HG03469 (cell line): ENCODE measurements around the gene HMGA1.
"Not testable (repeated sequence)": the region's sequence is repeated elsewhere in the genome, so short reads cannot be mapped to it uniquely, and the experiment has no call there.

ENCODE experiments used
- ATAC-seq: cut with Tn5 transposase; IDR thresholded peaks from one replicate; pipeline ENCODE4 v1.9.1; 2021; ENCODE audit warnings: mild to moderate bottlenecking, moderate library complexity, moderate number of reproducible peaks; ENCODE audit not compliant: unreplicated experiment

The HMGA1 gene

DNA sequence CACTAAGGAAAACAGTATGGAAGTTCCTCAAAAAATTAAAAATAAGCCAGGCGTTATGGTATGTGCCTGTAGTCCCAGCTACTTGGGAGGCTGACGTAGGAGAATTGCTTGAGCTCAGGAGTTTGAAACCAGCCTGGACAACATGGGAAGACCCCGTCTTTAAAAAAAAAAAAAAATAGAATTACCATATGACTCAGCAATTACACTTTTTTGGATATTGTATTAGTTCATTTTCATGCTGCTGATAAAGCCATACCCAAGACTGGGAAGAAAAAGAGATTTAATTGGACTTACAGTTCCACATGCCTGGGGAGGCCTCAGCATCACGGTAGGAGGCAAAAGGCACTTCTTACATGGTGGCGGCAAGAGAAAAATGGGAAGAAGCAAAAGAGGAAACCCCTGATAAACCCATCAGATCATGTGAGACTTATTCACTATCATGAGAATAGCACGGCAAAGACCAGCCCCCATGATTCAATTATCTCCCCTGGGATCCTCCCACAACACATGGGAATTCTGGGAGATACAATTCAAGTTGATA is 22.9 kb downstream of the HMGA1 start:
- no peak for ATAC-seq

DNA sequence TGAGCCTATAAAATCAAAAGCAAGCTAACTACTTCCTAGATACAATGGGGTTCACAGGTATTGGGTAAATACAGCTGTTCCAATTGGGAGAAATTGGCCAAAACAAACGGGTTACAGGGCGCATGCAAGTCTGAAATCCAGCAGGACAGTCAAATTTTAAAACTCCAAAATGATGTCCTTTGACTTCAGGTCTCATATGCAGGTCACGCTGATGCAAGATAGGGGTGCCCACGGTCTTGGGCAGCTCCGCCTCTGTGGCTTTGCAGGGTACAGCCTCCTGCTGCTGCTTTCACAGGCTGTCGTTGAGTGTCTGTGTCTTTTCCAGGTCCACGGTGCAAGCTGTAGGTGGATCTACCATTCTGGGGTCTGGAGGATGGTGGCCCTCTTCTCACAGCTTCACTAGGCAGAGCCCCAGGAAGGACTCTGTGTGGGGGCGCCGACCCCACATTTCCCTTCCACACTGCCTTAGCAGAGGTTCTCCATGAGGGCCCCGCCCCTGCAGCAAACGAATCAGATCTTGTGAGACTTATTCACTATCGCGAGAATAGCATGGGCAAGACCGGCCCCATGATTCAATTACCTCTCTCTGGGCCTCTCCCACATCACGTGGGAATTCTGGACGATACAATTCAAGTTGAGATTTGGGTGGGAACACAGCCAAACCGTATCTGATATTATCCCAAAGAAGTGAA is 24.0 kb downstream of the HMGA1 start:
- no peak for ATAC-seq

DNA sequence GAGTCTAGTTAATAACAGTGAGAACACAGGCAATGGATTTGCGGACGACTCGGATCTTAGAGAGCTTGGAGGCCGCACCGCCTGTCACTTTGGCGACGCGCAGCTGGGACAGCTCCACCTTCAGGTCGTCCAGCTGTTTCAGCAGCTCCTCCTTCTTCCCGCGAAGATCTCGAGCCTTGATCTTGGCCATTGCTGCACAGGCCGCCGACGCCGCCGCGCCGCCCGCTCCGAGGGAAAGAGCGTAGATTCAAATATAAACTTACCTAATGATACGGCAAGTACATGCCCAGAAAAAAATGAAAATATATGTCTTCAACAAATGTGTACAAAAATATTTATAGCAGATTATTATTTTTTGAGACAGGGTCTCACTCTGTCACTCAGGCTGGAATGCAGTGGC is 26.8 kb downstream of the HMGA1 start:
- ATAC-seq: not testable (repeated sequence)

- no peak for ATAC-seq
Measured at GRCh38 chr6:34267746-34268145, 31.1 kb downstream of the HMGA1 start.

- not testable (repeated sequence) for ATAC-seq
Measured at GRCh38 chr6:34269132-34269531, 32.5 kb downstream of the HMGA1 start.

GRCh38 chr6:34269658-34270341 is 33.1 kb downstream of the HMGA1 start:
- not testable (repeated sequence) for ATAC-seq

DNA sequence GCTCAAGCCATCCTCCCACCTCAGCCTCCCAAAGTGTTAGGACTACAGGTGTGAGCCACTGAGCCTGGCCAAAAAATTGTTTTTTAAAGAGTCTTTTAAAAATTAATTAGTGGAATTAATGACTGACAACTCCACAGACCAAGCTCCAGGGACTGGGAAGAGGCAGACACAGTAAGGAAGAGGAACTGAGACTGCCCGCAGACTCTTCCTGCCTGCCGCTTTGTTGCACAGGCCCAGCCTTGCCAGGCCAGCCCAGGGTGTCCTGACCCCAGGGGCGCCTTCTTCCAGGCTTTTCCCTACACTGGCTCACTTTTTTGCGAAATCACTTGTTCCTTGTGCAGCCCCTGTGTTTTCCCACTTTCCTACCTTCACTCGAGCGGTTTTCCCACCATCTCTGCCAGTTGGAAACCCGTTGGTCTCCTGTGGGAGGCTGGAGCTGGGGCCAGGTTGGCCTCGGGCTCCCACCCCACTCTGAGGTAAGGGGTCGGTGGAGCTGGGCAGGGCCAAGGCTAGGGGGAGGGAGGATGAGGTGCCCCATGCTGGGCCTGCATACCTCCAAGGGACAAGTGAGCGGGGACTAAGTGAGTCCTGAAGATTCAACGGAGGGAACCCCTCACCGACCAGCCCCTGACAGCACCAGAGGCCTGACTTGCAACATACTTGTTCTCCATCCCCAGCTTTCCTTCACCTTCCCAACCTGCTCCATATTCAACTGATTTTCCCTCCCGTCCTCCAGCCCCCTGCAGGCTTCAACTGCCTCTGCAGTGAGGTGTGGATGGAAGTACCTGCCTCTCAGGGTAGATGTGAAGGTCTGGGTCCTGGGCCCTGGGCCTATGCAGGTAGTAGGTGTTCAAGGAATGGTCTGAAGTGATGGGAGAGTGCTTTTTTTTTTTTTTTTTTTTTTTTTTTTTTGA is 35.6 kb downstream of the HMGA1 start:
- no peak for ATAC-seq

GRCh38 chr6:34273242-34273805 is 36.7 kb downstream of the HMGA1 start:
- ATAC-seq: no peak

GRCh38 chr6:34274129-34274528 is 37.5 kb downstream of the HMGA1 start:
- no peak for ATAC-seq

DNA sequence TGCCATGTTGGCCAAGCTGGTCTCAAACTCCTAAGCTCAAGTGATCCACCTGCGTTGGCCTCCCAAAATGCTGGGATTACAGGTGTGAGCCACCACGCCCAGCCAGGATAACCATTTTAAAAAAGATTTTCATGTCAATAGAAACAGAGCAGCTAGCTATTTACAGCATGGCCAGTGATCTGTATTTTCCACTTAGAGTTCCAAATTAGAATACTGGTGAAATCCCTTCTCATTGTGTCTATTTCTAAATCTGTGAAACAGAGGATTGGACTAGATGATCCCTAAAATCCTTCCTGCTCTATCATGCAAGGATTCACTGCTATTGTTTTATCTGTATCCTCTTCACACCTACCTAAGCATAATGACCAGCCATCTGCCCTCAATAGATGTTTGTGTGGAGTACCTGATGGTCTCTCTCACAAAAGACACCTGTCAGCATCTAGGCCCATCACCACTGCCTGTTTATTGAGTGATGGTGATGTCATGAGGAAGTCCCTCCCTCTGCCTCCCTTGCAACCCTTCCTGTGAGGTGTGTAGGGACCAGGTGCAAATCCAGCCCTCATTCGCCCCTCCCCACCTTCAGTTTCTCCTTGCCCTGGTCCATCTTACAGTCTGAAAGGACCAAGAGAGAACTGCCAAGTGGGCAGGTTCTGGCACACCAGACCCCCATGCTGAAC is 38.6 kb downstream of the HMGA1 start:
- ATAC-seq: no peak

GRCh38 chr6:34276191-34276590 is 39.5 kb downstream of the HMGA1 start:
- no peak for ATAC-seq

DNA sequence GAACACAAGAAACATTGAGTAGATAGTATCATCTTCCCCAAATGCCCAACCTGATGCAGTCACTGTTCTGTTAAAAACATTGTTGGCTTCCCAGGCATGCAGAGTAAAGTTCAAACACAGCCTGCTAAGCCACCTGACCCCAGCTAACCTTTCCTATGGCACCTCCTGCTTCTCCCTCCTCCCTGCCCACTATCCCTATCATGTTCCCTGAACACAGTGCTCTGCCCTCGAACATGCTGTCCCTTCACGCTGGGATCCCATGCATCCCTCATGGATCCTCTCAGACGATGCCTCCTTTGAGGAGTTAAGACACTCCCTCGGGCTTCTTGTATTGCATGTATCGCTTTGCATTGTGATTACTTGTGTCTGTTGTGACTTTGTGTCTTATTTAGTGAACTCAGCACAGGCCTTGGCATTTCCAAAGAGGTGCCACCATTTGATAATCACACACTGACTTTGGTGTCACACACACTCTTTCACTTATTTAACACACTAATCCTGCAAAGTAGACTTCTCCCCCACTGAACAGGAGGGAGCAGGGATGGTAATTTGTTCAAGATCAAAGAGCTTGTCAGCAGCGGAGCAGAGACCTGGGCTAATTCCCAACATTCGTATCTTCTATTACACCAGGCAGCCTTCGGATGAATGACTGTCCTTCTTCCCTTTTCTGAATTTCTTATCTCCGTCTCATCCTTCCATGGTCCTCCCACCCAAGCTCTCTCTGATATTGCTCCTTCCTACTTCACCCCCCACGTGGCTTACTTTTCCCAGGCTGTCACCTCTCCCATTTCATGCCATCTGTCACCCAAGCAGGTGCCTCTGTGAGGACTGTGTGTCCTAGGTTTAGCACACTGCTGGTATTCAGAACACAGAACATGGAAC is 40.4 kb downstream of the HMGA1 start:
- ATAC-seq: no peak

DNA sequence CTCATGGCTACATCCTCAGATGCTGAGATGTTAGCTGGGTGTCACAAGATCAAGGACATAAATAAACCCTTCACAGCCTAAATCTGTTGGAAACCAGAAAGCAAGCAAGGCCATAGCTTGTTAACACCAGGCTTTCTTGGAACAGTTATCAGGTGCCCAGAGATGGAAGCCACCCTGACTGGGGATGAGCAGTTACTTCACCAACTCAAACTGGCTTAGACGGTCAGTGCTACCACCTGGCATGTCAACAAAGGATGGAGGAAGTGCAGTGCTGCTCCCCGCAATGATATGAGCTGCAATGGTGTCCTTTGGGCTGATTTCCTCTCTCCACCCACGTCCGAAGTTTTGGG is 41.1 kb downstream of the HMGA1 start:
- ATAC-seq: no peak

DNA sequence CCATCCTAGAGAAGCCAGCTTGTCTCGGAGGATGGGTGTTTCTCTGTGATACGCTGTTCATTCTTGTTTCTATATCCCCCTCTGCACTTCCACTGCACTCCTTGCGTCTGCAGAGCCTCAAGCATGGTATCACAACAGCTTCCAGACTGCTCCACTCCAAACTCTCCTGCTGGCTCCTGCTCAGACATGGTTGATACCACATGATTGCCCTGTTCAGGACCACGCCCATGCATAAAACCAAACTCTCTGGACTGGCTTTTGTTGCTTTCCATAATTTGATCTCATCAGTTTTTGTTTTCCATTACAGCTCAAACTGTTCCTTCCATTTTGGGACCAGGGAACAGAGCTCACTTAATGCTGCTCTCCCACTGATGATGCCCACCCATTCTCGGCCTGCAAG is 42.2 kb downstream of the HMGA1 start:
- ATAC-seq: no peak

DNA sequence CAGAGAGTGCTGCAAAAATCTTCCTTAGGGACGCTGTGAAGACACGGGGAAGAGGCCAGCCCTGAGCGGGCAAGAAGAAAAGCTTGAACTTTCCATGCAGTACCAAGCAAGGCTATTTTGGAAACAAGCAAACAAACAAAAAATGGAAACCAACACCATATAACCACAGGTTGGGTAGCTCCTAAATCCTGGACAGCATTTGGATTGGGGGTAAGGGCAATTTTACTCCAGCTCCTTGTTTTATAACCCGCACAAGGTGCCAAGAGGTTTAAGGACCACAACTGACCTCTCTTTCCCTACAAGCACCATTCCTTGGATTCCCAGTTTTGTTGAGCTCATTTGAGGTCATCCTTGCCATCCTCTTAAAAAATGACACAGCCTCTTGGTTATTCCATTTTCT is 43.5 kb downstream of the HMGA1 start:
- no peak for ATAC-seq

DNA sequence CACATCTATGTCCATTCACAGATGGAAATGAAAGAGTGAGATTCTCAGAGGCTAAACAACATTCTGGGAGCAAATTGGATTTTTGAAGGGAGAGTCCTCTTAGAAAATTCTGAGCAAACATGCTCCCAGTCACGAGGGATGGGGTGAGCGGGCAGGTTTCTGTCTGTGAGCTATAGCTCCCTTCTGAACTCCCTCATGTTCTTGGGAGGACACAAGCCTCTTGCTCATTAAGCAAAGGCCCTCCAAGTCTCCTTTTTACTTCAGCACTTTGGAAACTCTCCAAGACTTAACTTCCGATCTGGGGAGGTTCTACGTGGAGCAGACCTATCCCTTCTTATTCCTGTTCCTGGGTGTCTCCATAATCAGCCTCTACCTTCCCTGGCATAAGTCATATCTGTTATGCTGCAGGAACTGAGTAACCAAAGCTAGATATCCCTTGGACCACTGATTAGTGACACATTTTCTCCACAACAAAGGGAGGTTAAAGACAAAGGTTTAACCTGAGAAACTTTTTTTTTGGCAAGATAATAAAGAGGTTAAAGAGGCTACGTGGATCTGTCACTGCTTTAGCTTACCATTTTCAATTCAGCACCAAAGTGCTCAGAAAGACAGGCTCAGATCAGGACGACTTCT is 45.1 kb downstream of the HMGA1 start:
- ATAC-seq: no peak

GRCh38 chr6:34284563-34285447 is 48.1 kb downstream of the HMGA1 start:
- no peak for ATAC-seq
